IgD-negative memory B cell (primary cell): Measurements from ENCODE around the gene PSTPIP1. TPM values are rescaled to one million over a fixed set of nuclear protein-coding genes. Genes with fewer than 3 reads are reported as not detected.

ENCODE experiments used
- H3K27ac Mint-ChIP-seq, 3 donors: one replicate each; pipeline ENCODE4 v1.8.0; 2020 to 2022; ENCODE audit warnings: mild to moderate bottlenecking in 3 of 3, mixed read lengths in 3 of 3, moderate library complexity in 1 of 3
- H3K27me3 Mint-ChIP-seq: one replicate; pipeline ENCODE4 v1.8.0; 2021; ENCODE audit warnings: mixed read lengths
- H3K36me3 Mint-ChIP-seq: one replicate; pipeline ENCODE4 v1.8.0; 2020; ENCODE audit warnings: mild to moderate bottlenecking, mixed read lengths
- H3K4me1 Mint-ChIP-seq, 3 donors: one replicate each; pipeline ENCODE4 v1.8.0; 2020 to 2022; ENCODE audit warnings: mixed read lengths in 3 of 3, mild to moderate bottlenecking in 1 of 3
- H3K4me3 Mint-ChIP-seq, 4 donors: one replicate each; pipeline ENCODE4 v1.8.0; 2020 to 2022; ENCODE audit warnings: mild to moderate bottlenecking in 4 of 4, mixed read lengths in 4 of 4, moderate library complexity in 3 of 4
- H3K9me3 Mint-ChIP-seq, 3 donors: one replicate each; pipeline ENCODE4 v1.8.0; 2020 to 2021; ENCODE audit warnings: mixed read lengths in 3 of 3, mild to moderate bottlenecking in 1 of 3
- polyA plus RNA-seq: library from polyadenylated mRNA; unstranded; fragments of 300-500 nt; fragmentation: Illumina TruSeq; gene quantifications from one replicate; pipeline ENCODE4 v1.2.3, GENCODE V29; 2021

PSTPIP1 gene
- polyA plus RNA-seq, 1 donor from 2014 or later = 37.3 TPM

GRCh38 chr15:77040673-77041072 lies 45.7 kb downstream of the PSTPIP1 start:
- H3K27ac Mint-ChIP-seq = peak overlapping the region; percentile 54 to 87 (median 72)
- no peaks in the 10 kb centered on the region for H3K27me3 Mint-ChIP-seq

GRCh38 chr15:77042245-77042919 lies 47.5 kb downstream of the PSTPIP1 start:
- peaks cover 19 to 31% (median 28%) of the 10 kb centered on the region in 3 donors for H3K4me1 Mint-ChIP-seq
- H3K27me3 Mint-ChIP-seq = no peaks in the 10 kb centered on the region
- H3K9me3 Mint-ChIP-seq = peaks cover 0 to 2% (median 0%) of the 10 kb centered on the region in 3 donors
- peak overlapping the region in 1 of 4 donors; percentile 47 for H3K4me3 Mint-ChIP-seq
- H3K27ac Mint-ChIP-seq = peak overlapping the region in 2 of 3 donors; percentile 59 to 86
- peaks cover 3% of the 10 kb centered on the region for H3K36me3 Mint-ChIP-seq

More at GRCh38 chr15:77040673-77041072, 45.7 kb downstream of the PSTPIP1 start:
- peaks cover 4% of the 10 kb centered on the region for H3K36me3 Mint-ChIP-seq
- H3K4me3 Mint-ChIP-seq = peak overlapping the region in 1 of 4 donors; percentile 72
- peaks cover 0 to 5% (median 0%) of the 10 kb centered on the region in 3 donors for H3K9me3 Mint-ChIP-seq
- H3K4me1 Mint-ChIP-seq = peaks cover 17 to 28% (median 28%) of the 10 kb centered on the region in 3 donors

- Mint-ChIP-seq H3K4me1 (peaks cover 19 to 31% (median 28%) of the 10 kb centered on the region in 3 donors), H3K36me3 (peaks cover 3% of the 10 kb centered on the region), H3K4me3 (peak overlapping the region in 1 of 4 donors; percentile 47), H3K9me3 (no peaks in the 10 kb centered on the region), H3K27ac (peak overlapping the region in 1 of 3 donors; percentile 78), H3K27me3 (no peaks in the 10 kb centered on the region)
These were observed 48.3 kb downstream of the PSTPIP1 start for GRCh38 chr15:77042955-77043920.

GRCh38 chr15:77044228-77045042 lies 49.5 kb downstream of the PSTPIP1 start:
- Mint-ChIP-seq H3K9me3 (no peaks in the 10 kb centered on the region), H3K27me3 (no peaks in the 10 kb centered on the region), H3K4me3 (peak overlapping the region in 2 of 4 donors; percentile 3 to 63), H3K36me3 (peaks cover 3% of the 10 kb centered on the region), H3K27ac (peak overlapping the region; percentile 62 to 82 (median 78)), H3K4me1 (peaks cover 15 to 37% (median 28%) of the 10 kb centered on the region in 3 donors)

GRCh38 chr15:77045985-77046384 lies 51.1 kb downstream of the PSTPIP1 start:
- no peak overlapping the region for H3K4me3 Mint-ChIP-seq

GRCh38 chr15:77046704-77047412 lies 51.9 kb downstream of the PSTPIP1 start:
- peaks cover 15 to 30% (median 19%) of the 10 kb centered on the region in 3 donors for H3K4me1 Mint-ChIP-seq
- peaks cover 2% of the 10 kb centered on the region for H3K36me3 Mint-ChIP-seq
- peak overlapping the region in 1 of 3 donors; percentile 34 for H3K27ac Mint-ChIP-seq
- H3K27me3 Mint-ChIP-seq = no peaks in the 10 kb centered on the region
- H3K4me3 Mint-ChIP-seq = no peak overlapping the region
- H3K9me3 Mint-ChIP-seq = no peaks in the 10 kb centered on the region

More at GRCh38 chr15:77045985-77046384, 51.1 kb downstream of the PSTPIP1 start:
- Mint-ChIP-seq H3K27me3 (no peaks in the 10 kb centered on the region), H3K36me3 (peaks cover 3% of the 10 kb centered on the region), H3K4me1 (peaks cover 15 to 31% (median 23%) of the 10 kb centered on the region in 3 donors), H3K9me3 (no peaks in the 10 kb centered on the region), H3K27ac (peak overlapping the region in 1 of 3 donors; percentile 78)

GRCh38 chr15:77048135-77048876 lies 53.4 kb downstream of the PSTPIP1 start:
- Mint-ChIP-seq H3K4me1 (peaks cover 15 to 26% (median 18%) of the 10 kb centered on the region in 3 donors), H3K36me3 (peaks cover 1% of the 10 kb centered on the region), H3K27me3 (no peaks in the 10 kb centered on the region), H3K9me3 (no peaks in the 10 kb centered on the region), H3K27ac (peak overlapping the region in 1 of 3 donors; percentile 45), H3K4me3 (no peak overlapping the region)

- no peaks in the 10 kb centered on the region for H3K36me3 Mint-ChIP-seq
- H3K27me3 Mint-ChIP-seq = no peaks in the 10 kb centered on the region
- no peaks in the 10 kb centered on the region for H3K9me3 Mint-ChIP-seq
- H3K4me3 Mint-ChIP-seq = no peak overlapping the region
- peaks cover 4 to 28% (median 8%) of the 10 kb centered on the region in 3 donors for H3K4me1 Mint-ChIP-seq
- H3K27ac Mint-ChIP-seq = no peak overlapping the region
These were observed 57.6 kb downstream of the PSTPIP1 start for GRCh38 chr15:77052556-77052955.

GRCh38 chr15:77053709-77054108 lies 58.8 kb downstream of the PSTPIP1 start:
- Mint-ChIP-seq H3K4me3 (peak overlapping the region in 1 of 4 donors; percentile 36), H3K27ac (peak overlapping the region in 1 of 3 donors; percentile 42), H3K27me3 (no peaks in the 10 kb centered on the region), H3K9me3 (no peaks in the 10 kb centered on the region), H3K4me1 (peaks cover 13 to 38% (median 19%) of the 10 kb centered on the region in 3 donors), H3K36me3 (no peaks in the 10 kb centered on the region)

- no peaks in the 10 kb centered on the region for H3K9me3 Mint-ChIP-seq
- no peaks in the 10 kb centered on the region for H3K27me3 Mint-ChIP-seq
- peaks cover 31 to 58% (median 43%) of the 10 kb centered on the region in 3 donors for H3K4me1 Mint-ChIP-seq
- H3K27ac Mint-ChIP-seq = no peak overlapping the region
- H3K4me3 Mint-ChIP-seq = peak overlapping the region in 2 of 4 donors; percentile 3 to 16
- no peaks in the 10 kb centered on the region for H3K36me3 Mint-ChIP-seq
These were observed 62.1 kb downstream of the PSTPIP1 start for GRCh38 chr15:77057072-77057471.

GRCh38 chr15:77057685-77058084 lies 62.8 kb downstream of the PSTPIP1 start:
- peaks cover 2% of the 10 kb centered on the region for H3K36me3 Mint-ChIP-seq
- no peak overlapping the region for H3K27ac Mint-ChIP-seq
- H3K4me1 Mint-ChIP-seq = peaks cover 37 to 64% (median 48%) of the 10 kb centered on the region in 3 donors
- no peaks in the 10 kb centered on the region for H3K9me3 Mint-ChIP-seq
- peak overlapping the region in 3 of 4 donors; percentile 3 to 46 (median 16) for H3K4me3 Mint-ChIP-seq
- H3K27me3 Mint-ChIP-seq = no peaks in the 10 kb centered on the region

GRCh38 chr15:77058468-77058867 lies 63.5 kb downstream of the PSTPIP1 start:
- peaks cover 40 to 64% (median 51%) of the 10 kb centered on the region in 3 donors for H3K4me1 Mint-ChIP-seq
- H3K9me3 Mint-ChIP-seq = no peaks in the 10 kb centered on the region

GRCh38 chr15:77059786-77060361 lies 64.9 kb downstream of the PSTPIP1 start:
- H3K4me1 Mint-ChIP-seq = peaks cover 46 to 70% (median 61%) of the 10 kb centered on the region in 3 donors
- H3K27me3 Mint-ChIP-seq = no peaks in the 10 kb centered on the region
- peak overlapping the region; percentile 6 to 63 (median 7) for H3K27ac Mint-ChIP-seq
- H3K36me3 Mint-ChIP-seq = peaks cover 2% of the 10 kb centered on the region
- peak overlapping the region in 3 of 4 donors; percentile 11 to 77 (median 77) for H3K4me3 Mint-ChIP-seq
- H3K9me3 Mint-ChIP-seq = no peaks in the 10 kb centered on the region

More at GRCh38 chr15:77058468-77058867, 63.5 kb downstream of the PSTPIP1 start:
- H3K4me3 Mint-ChIP-seq = peak overlapping the region in 2 of 4 donors; percentile 16 to 23
- no peaks in the 10 kb centered on the region for H3K27me3 Mint-ChIP-seq
- peaks cover 2% of the 10 kb centered on the region for H3K36me3 Mint-ChIP-seq
- H3K27ac Mint-ChIP-seq = no peak overlapping the region
